ENCODE data around the gene FTH1.
A peak's percentile ranks its signal among the peaks of the same experiment; 100 is the strongest.
"Not testable (repeated sequence)": the region's sequence is repeated elsewhere in the genome, so short reads cannot be mapped to it uniquely, and the experiment has no call there.

FTH1 gene

GRCh38 chr11:61967116-61967923 lies at the start of gene FTH1:
FTH1 (minus strand) TSS chr11:61967634; CDS start chr11:61967425, 209 bp downstream.
- peak; percentile 76 for DNase-seq

GRCh38 chr11:62015615-62016014 lies 48.2 kb upstream of the FTH1 start:
- DNase-seq, result no peak

DNA sequence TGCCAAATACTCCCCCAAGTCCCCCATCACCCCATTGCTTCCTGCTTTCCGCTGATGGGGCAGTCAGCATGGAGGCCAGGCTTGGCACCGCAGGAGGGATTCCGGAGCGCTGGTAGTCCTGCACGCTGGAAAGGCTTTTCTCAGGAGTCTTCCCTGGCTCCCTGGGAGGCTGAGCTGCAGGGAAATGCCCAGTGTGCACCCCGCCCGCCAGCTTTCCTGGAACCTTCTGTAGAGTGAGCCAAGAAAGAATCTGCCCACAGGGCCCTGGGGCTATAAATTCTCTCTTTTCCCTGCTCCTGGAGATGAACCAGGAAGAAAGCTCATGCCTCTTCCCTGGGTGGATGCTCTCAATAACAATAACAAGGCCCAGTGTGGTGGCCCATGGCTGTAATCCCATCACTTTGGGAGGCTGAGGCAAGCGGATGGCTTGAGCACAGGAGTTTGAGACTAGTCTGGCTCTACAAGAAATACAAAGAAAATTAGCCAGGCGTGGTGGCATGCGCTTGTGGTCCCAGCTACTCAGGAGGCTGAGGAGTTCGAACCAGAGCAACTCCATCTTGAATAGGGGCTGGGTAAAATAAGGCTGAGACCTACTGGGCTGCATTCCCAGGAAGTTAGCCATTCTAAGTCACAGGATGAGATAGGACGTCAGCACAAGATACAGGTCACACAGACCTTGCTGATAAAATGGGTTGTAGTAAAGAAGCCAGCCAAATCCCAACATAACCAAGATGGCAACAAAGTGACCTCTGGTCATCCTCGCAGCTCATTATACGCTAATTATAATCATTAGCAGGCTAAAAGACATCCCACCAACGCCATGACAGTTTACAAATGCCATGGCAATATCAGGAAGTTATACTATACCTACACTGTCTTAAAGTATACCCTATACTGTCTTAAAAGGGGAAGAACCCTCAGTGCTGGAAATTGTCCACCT lies 46.4 kb upstream of the FTH1 start:
- DNase-seq, result no peak

DNA sequence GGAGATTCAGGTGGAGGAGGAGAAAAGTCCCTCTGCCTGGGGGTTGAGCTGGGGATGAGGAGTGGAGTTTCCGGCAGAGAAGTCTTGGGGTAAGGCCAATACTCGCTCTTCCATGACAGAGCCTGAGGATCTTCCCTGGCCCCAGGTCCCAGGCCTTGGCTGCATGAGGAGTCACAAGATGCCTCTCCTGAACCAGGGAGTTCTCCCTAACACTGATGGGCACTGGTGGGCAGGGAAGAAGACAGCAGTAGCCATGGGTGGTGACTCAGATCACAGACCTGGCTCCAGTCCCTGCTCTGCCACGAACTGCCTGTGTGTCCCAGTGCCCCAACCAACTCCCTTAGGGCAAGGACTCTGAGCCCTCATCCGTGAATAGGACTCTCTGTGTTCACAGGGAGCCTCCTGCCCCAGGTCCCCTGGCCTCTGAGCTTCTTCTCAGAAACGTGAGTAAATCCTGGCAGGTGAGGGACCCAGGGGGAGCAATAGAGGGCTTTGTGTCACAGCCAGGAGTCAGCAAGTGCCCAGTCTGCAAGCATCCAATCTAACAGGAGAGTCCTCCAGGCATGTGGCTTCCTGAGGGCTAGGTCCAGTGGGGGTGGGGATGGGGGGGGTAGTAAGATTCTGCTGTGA lies 45.5 kb upstream of the FTH1 start:
- no peak for DNase-seq

GRCh38 chr11:62012451-62012831 lies 45.0 kb upstream of the FTH1 start:
- DNase-seq, result no peak

DNA sequence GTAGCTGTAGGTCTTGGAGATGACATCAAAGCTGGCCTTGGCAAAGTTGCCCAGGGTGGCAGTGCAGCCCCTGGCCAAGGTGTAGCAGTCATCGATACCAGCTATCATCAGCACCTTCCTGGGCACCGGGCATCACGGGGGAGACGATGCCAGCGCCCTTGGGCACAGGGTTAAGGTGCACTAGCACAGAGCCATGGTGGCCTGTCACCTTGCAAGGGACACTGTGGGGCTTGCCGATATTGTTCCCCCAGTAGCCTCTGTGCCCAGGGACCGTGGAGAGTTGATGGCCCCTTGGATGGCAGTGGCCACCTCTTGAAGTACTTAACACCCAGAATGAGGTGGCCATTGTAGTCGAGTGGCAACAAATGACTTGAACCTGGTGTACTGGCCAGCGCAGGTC lies 44.4 kb upstream of the FTH1 start:
- no peak for DNase-seq

DNA sequence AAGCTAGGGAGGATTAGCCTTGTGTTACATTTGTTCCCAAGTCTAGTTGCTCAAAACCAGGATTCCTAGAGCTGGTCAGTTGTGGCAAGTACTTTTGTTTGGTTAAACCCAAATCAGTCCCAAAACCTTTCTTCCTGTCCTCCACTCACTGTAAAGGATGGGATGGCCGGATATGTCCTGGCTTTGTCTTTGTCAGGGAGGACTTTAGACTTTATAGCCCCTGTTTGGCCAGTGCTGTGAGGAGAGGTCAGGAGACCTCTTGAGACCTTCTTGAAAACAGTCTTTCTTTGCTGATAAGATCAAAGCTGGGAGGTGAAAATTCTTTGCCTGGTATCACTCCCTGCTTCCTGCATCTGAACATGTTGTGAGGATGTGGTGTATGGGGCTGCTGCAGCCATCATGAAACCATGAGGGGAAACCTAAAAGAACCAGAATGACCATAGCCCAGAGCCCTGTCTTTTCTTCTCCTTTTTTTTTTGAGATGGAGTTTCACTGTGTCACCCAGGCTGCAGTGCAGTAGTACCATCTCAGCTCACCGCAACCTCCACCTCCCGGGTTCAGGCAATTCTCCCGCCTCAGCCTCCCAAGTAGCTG lies 43.6 kb upstream of the FTH1 start:
- DNase-seq, result no peak

GRCh38 chr11:62008193-62008592 lies 40.8 kb upstream of the FTH1 start:
- no peak for DNase-seq

GRCh38 chr11:62004473-62004872 lies 37.0 kb upstream of the FTH1 start:
- no peak for DNase-seq

GRCh38 chr11:62002283-62002682 lies 34.8 kb upstream of the FTH1 start:
- DNase-seq, result not testable (repeated sequence)

DNA sequence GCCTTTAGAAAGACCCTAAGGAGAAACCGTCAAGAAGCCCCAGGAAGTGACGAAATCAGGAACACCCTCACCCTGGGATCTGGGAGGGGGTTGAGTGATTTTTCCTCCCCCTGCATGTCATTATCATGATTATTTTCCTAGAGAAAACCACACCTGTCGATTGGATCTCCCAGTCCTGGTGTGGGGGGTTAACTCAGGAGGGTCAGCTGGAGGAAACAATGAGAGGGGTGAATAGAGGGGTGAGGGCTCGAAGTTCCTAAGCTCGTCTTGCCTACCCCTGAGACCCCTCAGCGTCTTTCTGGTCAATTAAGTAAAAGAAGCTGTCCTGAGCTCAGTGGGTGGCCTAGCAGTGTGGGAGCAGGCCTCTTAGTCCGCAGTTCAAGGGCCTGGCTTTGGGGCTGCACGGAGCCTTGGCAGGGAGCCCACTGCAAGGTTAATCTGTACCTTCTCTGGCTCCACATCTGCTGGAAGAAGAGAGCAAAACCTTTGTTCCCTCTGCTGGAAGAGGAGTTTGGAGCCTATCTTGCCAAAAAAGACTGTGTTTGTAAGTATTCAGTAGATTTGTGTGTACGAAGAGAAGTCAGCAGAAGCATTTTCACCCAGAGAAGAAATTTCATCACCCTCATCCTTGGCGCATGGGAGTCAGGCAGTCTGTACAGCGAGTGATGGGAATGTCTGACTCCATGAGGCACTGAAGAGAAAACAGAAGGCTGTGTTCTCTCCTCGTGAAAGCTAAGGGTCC lies 34.2 kb upstream of the FTH1 start:
- DNase-seq, result no peak

GRCh38 chr11:62000539-62001446 lies 33.4 kb upstream of the FTH1 start:
- no peak for DNase-seq

DNA sequence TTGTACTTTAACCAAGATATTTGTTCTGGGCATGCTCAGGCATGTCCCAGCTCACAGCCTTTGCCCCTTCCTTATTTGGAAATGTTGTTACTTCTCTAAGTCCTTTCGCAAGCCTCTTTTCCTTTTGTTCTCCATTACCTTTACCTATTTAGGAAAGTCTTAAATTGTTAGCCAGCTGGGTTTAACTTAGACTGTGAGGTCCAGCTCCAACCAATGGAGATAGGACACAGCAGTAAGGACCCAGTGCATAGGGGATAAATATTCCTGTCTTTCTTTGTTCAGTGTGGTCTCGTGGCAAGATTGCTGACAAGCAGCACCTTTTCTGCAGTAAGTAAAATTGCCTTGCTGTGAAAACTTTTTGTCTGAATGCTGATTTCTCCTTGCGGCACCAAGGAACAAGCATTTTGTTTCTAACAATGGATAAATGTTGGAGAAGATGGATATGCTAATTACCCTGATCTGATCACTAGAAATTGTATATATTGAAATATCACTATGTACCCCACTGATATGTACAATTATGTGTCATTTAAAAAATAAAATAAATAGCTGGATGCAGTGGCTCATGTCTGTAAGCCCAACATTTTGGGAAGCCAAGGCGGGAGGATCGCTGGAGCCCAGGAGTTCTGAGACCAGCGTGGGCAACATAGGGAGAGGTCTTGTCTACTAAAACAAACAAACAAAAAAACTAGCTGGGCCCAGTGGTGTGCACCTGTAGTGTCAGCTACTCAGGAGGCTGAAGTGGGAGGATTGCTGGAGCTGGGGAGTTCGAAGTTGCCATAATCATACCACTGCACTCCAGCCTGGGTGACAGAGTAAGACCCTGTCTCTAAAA lies 31.9 kb upstream of the FTH1 start:
- DNase-seq, result no peak

DNA sequence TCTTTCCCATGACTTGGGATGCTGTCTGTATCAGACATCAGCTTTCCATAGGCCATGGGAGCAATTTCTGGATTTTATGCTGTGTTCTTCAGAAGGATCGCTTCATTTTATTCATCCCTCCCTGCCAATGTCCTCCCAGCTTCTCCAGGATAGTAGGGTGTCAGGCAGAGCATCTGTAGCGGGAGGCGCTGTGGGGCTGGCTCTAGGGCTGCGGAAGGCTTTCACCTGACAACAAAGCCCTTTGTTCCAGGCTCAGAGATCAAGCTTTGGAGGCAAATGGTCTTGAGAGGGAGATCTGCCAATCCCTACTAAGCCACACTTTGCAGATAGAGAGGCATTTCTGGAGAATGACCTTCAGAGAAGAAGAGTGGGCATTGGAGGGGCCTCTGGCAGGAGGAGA lies 29.5 kb upstream of the FTH1 start:
- no peak for DNase-seq

DNA sequence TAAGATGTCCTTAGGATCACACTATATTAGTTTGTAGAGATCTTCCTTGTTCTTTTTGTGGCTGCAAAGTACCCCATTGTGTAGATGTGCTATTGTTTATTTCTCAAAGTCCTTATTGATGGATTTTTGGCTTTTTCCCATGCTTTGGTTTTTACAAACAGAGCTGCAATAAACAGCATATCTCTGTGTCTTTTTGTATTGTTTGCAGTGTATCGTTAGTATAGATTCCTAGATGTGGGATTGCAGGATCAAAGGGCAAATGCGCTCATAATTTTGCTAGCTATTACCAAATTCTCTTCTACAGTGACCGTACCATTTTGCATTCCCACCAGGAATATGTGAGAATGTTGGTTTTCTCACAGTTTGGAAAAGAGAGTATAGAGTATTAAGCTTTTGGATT lies 27.5 kb upstream of the FTH1 start:
- no peak for DNase-seq

- no peak for DNase-seq
These were observed 18.4 kb upstream of the FTH1 start for GRCh38 chr11:61985869-61986268.

DNA sequence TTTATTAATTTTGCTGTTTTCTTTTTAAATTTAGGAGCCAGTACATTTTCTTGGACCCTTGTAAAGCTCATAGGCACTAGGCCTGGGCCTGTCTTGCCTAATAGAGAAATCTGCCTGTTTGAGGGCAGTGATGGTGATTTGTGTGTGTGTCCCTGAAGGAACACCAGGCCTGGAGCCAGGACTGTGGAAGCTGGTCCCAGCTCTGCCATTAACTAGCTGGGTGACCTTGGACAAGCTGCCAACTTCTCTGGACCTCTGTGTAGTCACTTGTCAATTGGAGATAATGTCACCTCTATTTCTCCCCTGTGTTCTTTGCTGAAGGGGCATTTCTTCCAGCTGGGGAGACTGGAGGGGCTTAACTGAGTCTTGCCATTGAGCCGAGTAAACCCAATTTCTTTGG lies 16.0 kb upstream of the FTH1 start:
- DNase-seq, result no peak

GRCh38 chr11:61980783-61981541 lies 13.5 kb upstream of the FTH1 start:
- DNase-seq, result no peak

Data from NCI-H1048 (cell line).